Measurements from ENCODE around the gene RASSF7.
A peak's percentile ranks its signal among the peaks of the same experiment; 100 is the strongest.

Gene RASSF7

DNA sequence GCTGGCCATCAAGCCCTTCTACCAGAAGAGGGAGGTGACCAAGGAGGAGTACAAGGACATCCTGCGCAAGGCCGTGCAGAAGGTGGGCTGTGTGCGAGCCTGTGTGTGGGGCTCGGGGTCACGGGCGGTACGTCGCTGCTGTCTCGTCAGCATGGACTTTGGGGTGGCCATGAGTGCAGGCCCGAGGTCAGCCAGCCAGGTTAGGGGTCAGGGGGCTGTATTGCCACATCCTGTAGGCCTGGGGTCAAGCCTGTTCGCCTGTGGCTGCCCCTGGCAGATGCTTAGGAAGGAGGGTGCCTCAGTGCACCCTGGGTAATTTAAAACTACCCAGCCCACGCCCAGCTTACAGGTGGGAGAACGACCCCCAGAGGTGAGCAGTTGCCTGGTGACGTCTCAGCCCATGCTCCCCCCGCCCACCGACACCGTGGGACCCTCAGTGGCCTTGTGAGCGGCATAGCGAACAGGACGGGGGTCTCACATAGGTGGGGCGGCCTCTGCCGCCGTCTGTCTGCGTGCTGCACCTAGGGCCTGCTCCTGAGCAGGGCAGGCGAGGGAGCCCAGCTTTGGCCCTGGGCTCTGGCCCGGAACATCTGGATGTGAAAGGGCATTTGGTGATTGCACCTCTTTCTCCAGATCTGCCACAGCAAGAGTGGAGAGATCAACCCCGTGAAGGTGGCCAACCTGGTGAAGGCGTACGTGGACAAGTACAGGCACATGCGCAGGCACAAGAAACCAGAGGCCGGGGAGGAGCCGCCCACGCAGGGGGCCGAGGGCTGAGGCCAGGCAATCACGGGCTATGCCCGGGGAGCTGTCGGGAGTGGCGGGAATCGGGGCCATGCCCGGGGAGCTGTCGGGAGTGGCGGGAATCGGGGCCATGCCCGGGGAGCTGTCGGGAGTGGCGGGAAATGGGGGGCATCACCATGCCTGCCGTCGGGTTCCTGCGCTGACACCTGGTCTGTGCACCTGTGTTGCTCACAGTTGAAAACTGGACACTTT lies 50.5 kb downstream of the RASSF7 start:
- DNase-seq, result no peak

- no peak for DNase-seq
Observed at GRCh38 chr11:612201-612960, 51.6 kb downstream of the RASSF7 start.

DNA sequence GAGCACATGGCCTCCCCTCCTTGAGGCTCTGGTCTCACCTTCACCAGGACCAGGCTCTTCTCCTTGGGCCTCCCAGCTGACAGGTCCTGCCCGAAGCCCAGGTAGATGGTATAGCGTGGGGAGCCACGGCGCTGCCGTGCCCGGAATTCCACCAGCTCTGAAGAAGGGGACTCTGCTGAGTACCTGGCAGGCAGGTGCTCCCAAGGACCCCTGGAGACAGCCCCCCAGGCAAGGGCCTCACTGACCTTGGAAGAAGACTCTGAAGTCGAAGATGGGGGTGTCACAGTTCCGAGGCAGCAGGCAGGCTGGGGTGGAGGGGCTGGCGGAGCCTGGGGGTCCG lies 52.2 kb downstream of the RASSF7 start:
- DNase-seq, result no peak

GRCh38 chr11:613369-613968 lies 52.7 kb downstream of the RASSF7 start:
- peak; percentile 30 for DNase-seq
